Fibroblast of skin of right quadriceps (primary cell): Measurements from ENCODE around the gene HOXA7.

Source experiments
- DNase-seq: peaks from one replicate; pipeline ENCODE4 v3.0.0-alpha.2; 2013

HOXA7 gene

DNA sequence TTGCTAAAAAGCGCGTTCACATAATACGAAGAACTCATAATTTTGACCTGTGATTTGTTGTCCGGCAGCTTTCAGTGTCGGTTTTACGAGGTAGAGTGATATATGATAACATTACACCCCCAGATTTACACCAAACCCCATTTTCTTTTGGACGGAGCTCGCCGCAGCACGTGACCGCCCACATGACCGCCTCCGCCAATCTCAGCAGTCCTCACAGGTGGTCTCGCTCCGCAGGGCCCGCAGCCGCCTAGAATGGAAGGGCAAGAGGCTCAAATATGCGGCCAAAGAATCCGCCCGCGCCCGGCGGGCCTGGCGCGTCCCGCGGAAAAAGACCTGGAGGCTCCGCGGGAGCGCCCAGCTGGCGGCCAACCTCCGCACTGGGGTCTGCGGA is at the start of gene HOXA7:
HOXA7 (minus strand) TSS at position 168 of the 391 bp plus-strand sequence; CDS start at position 38, 130 bp downstream.
- peak; percentile 78 for DNase-seq

DNA sequence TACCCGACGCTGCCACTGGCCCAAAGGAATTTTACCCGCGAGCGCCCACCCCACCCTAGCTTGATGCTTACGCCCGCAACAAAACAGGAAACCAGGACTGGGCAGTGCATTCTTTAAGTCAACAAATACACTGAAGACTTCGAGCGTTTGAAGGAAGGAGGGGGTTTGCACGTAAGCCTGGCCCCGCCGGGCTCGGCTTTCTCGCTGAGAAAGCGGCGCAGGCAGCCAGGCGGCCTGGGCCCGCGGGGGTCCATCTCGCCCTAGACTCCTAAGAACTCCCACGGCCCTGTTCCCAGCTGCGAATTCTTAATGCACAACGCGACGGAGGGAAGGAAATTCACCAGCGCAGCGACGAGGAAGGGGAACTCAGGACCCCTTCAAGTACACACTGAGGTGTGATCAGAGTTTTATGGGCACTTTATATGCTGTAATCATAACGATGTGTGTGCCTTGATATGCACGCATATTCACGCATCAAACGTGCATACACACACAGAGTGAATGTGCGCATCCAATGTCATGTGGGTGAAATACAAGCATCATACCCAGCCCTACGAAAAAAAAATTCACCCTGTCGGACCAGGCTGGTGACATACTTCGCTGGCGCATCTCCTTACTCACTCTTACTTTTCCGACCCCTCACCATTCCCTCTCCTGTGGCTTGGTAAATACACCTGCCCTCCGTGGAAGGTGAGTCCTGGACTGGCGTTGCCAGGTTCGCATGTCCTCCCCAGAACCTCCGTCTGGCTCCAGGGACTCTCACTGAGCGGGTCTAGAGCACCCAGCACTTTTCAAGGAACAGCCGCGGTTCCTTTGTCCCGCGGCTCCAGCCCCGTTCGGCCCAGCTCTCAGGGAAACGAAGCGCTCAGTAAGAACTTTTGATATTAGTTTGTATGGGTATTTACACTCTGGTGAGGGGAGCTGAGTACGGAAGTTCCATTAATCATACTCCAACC is 49.1 kb upstream of the HOXA7 start:
- DNase-seq = no peak

DNA sequence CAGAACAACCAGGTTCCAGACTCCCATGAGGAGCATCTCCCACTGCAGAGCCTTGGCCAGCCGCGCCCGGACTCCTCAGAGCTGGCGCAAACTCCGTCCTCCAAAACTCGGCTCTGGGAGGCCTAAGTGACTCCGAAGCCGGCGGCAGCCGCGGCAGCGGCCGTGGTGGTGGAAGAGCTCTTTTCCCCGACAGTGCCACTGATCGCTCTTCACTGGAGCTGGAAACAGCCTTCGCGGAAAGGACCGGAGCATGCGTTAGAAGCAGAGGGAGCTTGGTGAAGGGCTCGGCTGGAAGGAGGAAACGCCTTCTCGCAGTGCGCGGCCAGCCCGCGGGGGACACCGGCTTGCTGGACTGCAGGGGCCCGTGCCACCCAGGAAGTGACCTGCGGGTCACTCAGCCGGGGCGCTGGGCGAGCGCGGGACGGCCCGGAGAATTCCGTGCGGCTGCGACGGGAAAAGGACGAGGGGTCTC is 48.4 kb upstream of the HOXA7 start:
- no peak for DNase-seq

DNA sequence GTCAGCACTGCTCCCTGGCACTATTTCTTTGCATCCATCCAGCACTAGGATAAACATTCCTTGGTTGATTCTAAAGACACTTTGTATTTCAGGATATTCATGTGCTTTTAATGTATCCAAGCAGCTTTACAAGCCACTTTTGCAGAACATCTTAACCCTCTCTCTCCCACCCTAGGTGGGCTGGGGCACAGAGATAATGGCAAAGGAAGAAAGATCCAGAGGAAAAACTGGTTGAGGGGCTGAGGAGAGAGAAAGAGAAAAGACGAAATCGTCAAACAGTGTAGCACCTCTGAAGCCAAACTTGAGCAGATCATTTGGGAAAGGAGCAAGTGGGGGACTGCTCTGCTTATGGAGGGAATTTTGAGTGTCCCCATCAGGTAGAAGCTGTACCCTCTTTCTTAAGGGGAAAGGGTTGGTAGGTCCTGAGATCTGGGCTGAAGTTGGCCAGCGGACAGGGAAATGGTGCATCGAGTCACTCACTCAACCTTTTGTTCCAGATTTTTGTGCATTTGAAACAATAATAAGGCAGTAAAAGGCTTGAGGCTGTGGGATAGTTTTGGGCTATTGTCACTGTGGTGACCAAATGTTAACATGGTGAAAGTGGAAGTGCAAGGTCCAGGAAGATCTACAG is 47.6 kb upstream of the HOXA7 start:
- DNase-seq = no peak

DNA sequence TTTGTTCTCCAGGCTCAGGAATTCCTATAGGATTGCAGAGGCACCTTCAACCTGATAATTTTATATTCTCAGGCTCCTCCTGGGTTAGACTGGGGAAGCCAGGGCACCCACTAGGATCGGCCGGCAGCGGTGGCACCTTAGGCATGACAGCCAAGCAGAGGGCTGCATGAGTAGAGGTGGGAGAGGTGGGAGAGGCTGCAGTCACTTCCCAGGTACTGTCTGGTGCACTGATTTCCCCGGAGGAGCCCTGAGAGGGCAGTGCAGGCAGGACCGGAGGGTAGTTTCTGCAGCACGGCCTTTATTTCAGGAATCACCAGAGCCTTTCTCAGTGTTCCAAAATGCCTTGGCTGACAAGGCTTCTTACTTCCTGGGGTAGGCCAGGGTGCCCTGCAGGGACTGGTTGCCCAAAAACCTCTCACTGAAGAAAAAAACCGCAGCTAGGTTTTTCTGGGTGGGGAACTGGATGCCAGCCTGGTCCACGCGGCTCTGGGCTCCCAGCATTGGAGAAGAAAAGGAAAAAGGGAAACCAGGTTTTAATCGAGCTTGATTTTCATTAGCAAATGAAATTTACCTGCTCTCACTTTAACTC is 47.0 kb upstream of the HOXA7 start:
- DNase-seq = no peak

DNA sequence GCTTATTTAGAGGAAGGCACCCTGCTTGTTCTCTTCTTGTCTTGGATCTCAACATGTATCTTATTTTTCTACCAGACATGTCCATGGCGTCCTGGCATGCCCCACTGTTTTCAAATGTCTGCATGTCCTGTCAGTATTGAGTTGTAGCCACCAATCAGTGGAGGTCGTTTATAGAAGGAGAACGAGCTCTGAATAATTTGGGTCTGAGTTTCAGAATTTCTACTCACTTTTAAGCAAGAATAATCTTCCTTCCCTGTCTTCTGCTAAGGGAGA is 46.3 kb upstream of the HOXA7 start:
- no peak for DNase-seq

DNA sequence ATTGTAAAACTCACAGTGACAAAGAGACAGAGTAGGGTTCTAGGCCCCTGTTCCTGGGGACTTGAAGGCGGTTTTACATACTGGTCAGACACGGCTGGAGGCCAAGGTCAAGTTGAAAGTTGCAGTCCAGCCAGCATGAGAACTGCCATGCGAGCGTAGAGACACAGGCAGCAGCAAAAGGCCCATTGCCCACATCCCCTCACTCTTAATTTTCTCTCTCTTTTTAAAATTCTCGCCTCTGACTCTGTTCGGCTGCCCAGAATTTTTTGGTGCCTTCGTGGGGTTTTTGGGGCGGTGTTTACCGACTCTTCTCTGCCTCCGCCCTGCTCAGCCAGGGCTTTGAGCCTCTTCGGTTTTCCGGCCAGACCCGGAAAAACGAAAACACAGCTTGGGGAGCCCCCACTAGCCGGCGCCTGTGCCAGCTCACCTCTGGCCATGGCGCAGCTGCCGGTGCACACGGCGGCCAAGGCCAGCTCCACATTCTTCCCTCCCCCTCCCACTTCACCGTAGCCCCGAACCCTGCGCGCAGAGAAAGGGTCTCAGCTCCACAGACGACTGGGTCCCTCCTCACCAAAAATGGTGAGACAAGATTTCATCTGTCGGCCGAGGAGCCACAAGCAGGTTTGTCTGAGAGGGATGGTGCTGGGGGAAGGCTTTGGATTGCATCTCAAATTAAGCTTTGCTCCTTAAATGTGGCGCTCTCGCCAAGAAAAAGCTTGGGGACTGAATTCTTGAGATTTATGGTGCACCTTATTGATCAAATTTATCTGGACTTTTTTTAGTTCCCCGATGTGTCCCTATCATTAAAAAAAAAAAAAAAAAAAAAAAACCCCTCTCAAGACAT is 45.8 kb upstream of the HOXA7 start:
- no peak for DNase-seq

DNA sequence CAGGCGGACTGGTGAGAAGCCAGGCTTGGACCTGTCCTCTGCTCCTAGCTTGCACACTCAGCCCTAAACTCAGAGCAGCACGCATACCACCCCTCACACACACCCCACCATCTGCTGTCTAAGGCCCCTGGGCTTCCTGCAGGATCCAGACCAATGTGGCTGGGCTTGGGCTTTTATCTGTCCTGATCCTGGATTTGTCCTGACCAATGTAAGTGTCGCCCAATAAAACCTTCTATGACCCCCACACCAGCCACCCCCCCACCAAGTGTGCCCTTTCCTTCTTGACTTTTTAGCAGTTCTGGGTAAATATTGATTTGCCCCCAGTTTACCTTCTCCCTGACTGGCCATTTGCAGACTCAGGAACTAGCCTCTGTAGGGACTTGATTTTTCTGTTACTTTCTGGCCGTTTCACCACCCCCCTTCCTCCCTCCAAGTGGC is 45.1 kb upstream of the HOXA7 start:
- no peak for DNase-seq

DNA sequence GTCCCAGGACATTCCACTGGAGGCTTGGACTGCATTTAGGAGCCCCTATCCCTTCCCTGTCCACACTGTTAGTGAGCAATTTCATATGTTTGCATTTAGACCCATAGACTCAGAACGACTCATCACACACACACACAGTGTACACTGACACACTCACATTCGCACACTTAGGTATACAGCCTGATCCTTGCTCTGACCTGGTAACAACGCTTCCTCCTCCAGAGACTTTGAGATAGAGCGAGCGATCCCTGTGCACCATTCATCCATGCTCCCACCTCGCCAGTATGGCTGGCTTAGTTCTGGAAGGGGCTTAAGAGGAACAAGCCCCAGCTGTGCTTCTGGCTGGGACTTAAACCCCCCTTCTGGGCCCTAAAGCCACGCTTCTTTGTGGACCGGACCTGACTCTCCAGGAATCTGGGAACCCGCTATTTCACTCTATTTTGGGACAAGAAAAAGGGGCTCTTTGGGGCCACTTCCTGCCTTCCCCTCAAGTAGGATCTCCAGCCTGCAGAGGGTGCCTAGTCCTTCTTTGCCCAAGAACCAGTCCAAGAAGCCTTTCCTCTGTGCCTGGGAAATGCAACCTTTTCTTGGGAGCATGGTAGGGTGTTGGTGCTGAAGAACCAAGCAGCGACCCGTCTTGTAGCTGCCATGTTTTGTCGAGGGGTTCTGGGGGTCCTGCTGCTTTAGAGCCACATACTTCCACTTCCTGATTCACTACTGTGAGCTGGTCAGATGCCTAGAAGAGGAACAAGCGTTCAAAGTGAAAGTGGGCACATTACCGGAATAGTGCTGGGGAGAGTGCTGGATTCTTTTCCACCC is 44.5 kb upstream of the HOXA7 start:
- no peak for DNase-seq

DNA sequence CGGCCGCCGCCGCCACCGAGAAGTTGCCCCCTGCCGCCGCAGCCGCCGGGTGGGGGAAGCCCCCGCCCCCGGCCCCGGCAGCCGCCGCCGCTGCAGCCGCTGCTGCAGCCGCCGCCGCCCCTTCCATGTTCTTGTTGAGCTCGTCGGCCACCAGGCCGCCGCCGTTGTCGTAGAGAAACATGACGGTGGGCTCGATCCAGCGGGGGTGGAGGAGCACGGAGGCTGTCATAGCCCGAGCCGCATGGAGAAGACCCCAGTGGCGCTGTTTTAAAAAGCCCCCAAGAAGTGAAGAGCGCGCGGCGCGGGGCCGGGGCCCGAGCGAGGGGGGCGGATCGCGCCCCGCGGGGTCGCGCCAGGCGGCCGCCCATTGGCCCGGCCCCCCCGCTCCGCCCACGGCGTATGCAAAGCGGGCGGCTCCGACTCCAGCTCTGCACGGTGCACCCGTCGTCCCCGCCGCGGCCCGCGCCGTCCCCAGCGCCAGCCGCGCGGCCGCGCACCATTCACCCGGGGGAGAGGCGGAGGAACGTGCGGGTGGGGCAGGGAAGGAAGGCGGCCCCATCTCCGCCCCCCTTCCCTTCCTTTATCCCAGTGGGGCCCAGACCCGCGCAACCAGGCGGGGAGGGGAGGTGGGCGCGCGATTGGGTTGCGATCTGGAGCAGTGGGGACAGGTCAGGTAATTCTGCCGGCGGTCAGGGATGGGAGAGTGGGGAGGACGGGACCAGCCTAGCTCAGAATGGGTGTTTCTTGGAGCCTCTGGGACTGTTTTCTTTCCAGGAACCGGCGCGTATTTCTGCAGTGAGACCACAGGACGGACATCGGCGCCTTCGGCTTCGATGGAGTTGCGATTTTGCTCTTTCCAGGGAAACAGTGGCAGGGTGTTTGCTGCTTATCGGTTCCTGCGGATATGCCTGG is 43.6 kb upstream of the HOXA7 start, which contains the start of gene HOXA13:
HOXA13 (minus strand) TSS at position 243 of the 912 bp plus-strand sequence; CDS start at position 229, 14 bp downstream.
- no peak for DNase-seq

DNA sequence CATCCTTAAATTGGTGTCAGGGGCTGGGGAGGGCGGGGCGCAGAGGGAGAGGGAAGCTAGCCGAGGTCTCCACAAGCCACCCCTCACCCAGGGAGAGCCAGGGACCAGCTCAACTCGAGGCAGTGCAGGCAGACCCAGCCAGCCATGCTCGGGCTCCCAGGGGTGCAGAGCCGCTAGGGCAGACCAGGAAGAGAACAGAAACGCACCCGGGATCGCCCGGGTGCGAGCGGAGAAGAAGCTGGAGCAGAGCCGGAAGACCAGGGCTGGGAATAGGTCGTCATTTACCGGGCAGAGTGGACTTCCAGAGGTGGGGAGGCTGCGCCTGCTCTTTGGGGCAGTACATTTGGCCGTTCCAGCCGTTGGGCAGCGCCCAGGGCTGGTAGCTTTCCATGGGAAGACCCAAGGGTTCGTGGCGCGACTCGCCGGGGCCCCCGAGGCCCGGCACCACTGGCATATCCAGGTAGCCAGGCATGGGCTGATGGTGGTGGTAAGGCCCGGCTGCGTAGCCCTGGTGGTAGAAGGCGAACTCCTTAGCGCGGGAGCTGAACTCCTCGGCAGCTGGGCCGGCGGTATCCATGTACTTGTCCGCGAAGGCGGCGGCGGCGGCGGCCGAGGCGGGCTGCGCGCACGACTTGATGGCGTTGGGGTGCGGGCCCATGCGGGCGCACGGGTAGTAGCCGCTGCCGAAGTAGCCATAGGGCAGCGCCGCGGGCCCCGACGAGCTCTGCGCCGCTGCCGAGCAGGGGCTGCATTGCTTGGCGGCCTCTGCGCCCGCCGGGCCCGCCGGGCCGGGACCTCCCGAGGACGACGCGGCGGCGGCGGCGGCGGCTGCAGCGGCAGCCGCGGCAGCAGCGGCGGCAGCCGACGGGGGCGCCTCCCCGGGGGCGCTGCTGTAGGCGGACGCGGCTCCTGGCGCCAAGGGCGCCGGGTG is 42.7 kb upstream of the HOXA7 start:
- no peak for DNase-seq

DNA sequence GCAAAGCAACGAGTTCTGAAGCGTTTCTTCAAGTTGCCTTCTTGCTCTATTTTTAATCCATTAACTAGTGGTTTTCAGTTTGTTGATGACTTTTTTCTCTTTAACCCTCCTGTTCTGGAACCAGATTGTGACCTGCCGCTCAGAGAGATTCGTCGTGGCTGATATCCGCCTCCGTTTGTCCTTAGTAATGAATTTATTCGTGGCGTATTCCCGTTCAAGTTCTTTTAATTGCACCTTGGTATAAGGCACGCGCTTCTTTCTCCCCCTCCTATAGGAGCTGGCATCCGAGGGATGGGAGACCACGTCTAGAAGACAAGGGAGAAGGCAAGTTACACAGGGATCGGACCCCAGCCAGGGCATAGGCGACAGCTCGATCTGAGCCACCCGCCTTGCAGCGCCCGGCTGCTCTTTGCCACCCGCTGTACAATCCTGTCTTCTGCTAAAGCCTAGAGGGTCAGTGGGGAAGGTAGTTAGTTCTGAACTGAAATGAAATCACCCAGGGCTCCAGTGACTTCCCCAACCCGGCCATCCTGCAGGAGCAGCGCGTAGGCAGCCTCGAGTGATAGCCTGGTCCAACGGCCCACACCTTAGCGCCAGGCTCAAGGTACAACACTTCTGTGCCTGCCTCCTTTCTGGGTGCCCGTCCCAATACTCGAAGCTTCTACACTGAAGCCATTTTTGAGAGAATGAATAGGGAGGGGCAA is 41.8 kb upstream of the HOXA7 start:
- no peak for DNase-seq

DNA sequence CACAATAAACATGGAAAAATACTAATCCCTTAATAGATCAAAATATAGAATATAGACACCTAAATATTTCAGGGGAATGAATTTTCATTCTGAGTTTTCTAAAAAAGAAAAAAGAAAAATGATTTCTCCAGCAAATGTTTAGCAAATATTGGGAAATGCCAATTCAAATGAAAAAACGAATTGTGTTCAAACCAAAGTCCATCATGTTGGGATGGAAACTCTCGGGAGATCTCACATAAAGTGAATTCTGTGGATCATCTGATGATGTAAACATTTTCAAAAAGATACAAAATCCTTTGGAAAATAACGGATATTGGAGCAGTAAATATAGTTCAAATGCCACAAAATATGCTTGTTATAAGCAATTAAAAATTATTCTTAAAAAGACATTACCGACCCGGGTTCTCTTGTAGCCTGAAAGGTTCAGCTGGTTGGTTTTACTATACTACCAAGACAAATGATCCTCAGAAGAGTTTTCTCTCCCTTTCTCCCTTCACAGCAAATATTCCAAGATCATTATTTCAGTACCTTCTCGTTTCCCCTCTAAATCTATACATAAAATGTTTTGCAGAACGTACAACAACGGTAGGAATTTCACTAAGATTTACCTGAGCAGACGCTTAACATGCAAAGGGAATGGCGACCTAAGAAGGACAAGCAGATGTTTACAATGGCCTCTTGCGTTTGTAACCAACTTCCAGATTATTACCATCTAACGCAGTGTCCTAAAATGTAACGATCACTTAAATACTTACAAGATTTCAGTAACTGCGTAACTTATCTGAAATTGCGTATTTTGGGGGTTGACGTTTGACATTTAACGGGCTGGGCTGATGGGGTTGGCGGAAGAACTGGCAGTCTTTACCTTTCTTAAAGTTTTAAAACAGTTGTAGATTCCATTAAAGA is 40.9 kb upstream of the HOXA7 start:
- DNase-seq = no peak

DNA sequence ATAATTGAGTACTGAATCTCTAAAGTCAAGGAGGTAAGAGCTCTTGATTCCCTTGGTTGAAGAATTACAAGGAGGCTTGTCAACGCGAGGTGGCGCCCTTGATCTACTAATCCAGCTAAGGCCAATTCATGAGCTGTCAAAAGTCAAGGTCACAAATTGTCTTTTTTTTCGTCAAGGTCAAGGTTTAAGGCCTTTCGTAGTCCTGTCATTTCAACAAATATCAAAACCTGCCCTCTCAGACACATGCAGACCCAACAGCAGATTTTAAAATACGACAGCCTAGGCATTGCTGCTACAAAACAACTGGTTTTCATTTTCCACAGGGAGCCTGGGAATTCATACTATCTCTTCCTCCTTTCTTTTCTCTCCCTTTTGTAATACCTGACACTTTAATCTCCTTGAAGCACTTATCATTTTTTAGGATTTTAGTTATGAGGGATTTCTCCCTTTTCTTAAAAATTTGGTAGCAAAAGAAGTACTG is 39.9 kb upstream of the HOXA7 start:
- DNase-seq = peak; percentile 56

DNA sequence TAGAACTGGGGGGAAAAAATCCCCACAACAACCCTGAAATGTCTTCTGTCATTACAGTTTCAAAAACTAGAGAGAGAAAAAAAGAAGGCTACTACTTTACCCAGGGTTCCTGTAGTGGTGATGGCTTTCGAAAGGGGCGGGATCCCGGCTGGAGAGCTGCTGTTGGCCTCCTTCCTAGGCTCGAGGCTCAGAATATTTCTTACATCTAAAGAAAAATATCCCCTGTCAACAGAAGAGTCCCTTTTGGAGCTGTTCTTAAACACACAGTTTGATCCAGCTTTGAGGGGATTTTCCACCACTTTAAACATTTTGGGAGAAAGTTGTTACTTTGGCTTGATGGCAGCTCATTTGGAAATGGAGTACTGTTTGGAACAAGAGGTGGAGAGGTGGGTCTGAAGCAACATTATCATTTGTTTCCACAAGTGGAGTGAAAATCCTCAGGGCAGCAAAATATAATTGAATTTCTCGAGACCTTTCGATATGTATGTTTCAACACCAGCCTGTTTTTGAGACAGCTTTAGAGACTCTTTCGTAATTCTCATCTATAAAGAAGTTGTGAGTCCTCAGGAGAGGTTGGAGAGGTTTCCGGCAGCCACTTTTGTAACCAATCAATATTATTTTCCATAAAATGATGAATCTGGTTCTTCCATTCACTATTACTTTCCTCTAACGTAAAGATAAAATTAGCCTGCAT is 38.4 kb upstream of the HOXA7 start:
- DNase-seq = no peak

DNA sequence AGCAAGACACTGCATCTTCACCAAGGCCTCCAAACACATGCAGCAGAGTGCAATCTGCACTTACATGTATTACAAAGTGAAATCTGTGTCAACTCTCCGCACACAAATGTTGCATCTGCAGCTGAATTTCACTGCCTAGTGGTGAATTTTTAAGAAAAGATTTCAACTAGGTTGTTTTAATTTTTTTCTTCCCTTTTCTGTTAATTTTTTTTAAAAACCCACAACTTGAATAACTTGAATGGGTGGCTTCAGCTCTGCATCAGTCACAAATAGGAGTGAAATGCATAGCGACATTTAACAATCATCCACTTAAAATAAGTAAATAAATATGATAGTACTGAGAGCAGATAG is 37.5 kb upstream of the HOXA7 start:
- DNase-seq = no peak

DNA sequence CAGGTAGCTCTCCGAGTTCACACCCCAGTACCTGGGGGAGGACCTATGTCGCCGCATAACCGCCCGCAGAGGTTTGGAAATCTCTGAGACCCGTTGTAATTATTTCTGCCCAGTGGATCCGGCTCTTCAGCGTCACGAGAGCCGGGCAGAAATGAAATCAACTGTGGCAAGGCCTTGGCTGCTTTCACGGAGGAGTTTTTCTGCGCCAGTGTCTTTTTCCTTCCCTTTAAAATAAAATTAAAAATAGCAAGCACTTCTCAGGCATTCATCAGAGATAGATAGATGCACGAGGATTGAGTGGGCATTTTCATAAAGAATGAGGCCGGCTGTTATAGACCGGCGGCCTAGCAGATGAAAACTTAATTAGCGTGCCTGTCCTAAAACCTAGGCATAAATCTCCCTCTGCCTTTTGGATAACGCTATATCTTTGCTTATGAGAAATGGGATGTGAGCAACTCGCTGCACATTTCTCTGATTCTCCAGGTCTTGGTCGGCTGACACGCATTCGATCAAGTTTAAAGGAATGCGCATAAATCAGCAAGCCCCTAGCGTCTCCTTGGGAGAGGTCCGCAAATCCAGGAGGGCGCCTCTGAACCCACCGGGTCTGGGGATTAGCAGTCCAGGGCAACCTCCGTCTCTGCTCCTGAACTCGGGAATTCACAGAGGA is 37.0 kb upstream of the HOXA7 start:
- DNase-seq = no peak
